Osteocyte (in vitro differentiated cells): ENCODE measurements around the gene GLG1. TPM values are rescaled to one million over a fixed set of nuclear protein-coding genes. Genes with fewer than 3 reads are reported as not detected.
A peak's percentile ranks its signal among the peaks of the same experiment; 100 is the strongest.

Experiments
- DNase-seq: peaks from one replicate; pipeline ENCODE4 v3.0.0; 2021; ENCODE audit warnings: mixed read lengths; ENCODE audit not compliant: unreplicated experiment; ENCODE audit errors: extremely low spot score
- H3K27ac Mint-ChIP-seq: one replicate; pipeline ENCODE4 v1.8.0; 2021; ENCODE audit warnings: mild to moderate bottlenecking, mixed read lengths; ENCODE audit not compliant: unreplicated experiment
- H3K27me3 Mint-ChIP-seq: one replicate; pipeline ENCODE4 v1.8.0; 2021; ENCODE audit warnings: mixed read lengths; ENCODE audit not compliant: unreplicated experiment
- H3K36me3 Mint-ChIP-seq: one replicate; pipeline ENCODE4 v1.8.0; 2021; ENCODE audit warnings: mixed read lengths; ENCODE audit not compliant: unreplicated experiment
- H3K4me1 Mint-ChIP-seq: one replicate; pipeline ENCODE4 v1.8.0; 2021; ENCODE audit warnings: mixed read lengths; ENCODE audit not compliant: unreplicated experiment
- H3K4me3 Mint-ChIP-seq: one replicate; pipeline ENCODE4 v1.8.0; 2021; ENCODE audit warnings: mild to moderate bottlenecking, moderate library complexity, mixed read lengths; ENCODE audit not compliant: unreplicated experiment
- H3K9me3 Mint-ChIP-seq: one replicate; pipeline ENCODE4 v1.8.0; 2021; ENCODE audit warnings: mixed read lengths; ENCODE audit not compliant: unreplicated experiment
- total RNA-seq: library from RNA; stranded (reverse); gene quantifications from 2 replicates; pipeline ENCODE4 v1.2.1, GENCODE V29; 2021
- TF ChIP-seq, protein P1 (sequence below): fragments of 200-600 bp; sonication (generic); IDR thresholded peaks from 2 replicates; pipeline ENCODE4 v1.5.0; 2021; ENCODE audit warnings: antibody characterized with exemption, mild to moderate bottlenecking, moderate library complexity

The GLG1 gene
- total RNA-seq, 1 donor from 2014 or later = 241 TPM

DNA sequence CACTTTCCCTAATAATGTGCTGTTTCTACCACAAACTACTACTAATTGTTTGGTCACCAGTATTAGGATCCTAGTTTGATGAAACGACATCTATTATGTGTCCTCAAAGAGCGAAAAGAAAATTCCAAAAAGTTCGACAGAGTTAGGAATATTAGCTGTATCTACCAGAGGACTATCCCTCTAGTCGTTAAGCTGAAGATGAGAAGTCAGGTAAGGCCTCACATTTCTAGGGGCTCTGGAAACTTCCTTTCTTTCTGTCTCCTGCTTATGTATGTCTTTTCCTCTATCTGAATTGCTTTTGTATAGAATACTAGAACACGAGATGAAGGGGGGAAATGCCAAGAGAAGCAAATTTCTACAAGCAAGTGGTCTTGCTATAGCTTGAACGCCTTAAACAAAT, 1.6 kb downstream of the GLG1 start:
- peak overlapping the region; percentile 96 for H3K27ac Mint-ChIP-seq
- H3K36me3 Mint-ChIP-seq = no peaks in the 10 kb centered on the region
- no peaks in the 10 kb centered on the region for H3K27me3 Mint-ChIP-seq

DNA sequence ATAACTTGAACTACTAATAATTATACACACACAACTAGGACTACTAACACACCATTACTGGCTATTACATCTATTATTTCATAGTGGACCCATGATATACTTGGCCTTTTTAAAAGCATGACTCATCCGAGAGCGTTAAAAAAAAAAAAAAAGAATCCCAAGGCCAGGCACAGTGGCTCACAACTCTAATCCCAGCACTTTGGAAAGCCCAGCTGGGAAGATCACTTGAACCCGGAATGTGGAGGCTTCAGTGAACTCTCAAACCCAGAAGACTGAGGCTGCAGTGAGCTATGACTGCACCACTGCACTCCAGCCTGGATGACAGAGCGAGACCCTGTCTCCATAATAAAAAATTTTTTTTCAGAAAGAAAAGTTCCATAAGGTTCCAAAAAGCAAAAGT, 3.1 kb downstream of the GLG1 start:
- H3K27ac Mint-ChIP-seq = peak overlapping the region; percentile 96

More for the DNA sequence above, 1.6 kb downstream of the GLG1 start:
- TF ChIP-seq, protein P1, sequence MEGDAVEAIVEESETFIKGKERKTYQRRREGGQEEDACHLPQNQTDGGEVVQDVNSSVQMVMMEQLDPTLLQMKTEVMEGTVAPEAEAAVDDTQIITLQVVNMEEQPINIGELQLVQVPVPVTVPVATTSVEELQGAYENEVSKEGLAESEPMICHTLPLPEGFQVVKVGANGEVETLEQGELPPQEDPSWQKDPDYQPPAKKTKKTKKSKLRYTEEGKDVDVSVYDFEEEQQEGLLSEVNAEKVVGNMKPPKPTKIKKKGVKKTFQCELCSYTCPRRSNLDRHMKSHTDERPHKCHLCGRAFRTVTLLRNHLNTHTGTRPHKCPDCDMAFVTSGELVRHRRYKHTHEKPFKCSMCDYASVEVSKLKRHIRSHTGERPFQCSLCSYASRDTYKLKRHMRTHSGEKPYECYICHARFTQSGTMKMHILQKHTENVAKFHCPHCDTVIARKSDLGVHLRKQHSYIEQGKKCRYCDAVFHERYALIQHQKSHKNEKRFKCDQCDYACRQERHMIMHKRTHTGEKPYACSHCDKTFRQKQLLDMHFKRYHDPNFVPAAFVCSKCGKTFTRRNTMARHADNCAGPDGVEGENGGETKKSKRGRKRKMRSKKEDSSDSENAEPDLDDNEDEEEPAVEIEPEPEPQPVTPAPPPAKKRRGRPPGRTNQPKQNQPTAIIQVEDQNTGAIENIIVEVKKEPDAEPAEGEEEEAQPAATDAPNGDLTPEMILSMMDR = no peak
- no peaks in the 10 kb centered on the region for H3K9me3 Mint-ChIP-seq
- H3K4me1 Mint-ChIP-seq = peaks cover 54% of the 10 kb centered on the region
- DNase-seq = no peak
- H3K4me3 Mint-ChIP-seq = peak overlapping the region; percentile 95

DNA sequence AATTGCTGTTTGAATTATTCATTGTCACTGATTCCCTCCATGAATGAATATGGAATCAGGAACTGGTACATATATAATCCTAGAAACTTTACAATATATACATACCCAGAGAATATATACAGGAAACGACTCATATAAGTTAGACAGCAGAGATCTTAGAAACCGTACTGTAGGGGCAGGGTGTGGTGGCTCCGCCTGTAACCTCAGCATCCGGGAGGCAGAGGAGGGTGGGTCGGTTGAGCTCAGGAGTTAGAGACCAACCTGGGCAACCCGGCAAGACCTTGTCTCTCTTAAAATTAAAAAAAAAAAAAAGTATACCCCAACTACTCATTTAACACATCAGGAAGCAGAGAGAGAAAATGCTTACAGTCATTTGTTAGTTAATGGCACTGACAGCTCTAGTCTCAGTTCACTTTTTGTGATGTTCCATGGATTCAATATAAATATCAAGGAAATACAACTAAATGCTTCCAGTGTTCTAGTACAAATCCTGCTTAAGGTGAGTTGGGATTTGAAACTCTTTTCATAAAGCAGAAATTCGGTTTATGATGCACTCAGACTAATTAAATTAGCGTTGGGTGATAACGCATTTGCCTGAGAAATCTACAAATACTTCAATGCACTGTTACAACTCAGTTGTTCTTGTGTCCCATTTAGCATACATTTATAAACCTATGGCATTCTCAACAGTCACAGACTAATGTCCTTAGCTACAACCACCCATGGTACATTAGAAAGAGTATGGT, 5.6 kb downstream of the GLG1 start:
- H3K4me3 Mint-ChIP-seq = no peak overlapping the region
- DNase-seq = no peak
- H3K27me3 Mint-ChIP-seq = no peaks in the 10 kb centered on the region
- TF ChIP-seq, protein P1 = no peak
- peaks cover 54% of the 10 kb centered on the region for H3K4me1 Mint-ChIP-seq
- peaks cover 6% of the 10 kb centered on the region for H3K36me3 Mint-ChIP-seq
- H3K9me3 Mint-ChIP-seq = no peaks in the 10 kb centered on the region
- H3K27ac Mint-ChIP-seq = peak overlapping the region; percentile 38

More for the DNA sequence above, 3.1 kb downstream of the GLG1 start:
- Mint-ChIP-seq H3K9me3 (no peaks in the 10 kb centered on the region), H3K36me3 (no peaks in the 10 kb centered on the region), H3K4me1 (peaks cover 59% of the 10 kb centered on the region), H3K4me3 (peak overlapping the region; percentile 95), H3K27me3 (no peaks in the 10 kb centered on the region)
- no peak for DNase-seq
- TF ChIP-seq, protein P1 = no peak

DNA sequence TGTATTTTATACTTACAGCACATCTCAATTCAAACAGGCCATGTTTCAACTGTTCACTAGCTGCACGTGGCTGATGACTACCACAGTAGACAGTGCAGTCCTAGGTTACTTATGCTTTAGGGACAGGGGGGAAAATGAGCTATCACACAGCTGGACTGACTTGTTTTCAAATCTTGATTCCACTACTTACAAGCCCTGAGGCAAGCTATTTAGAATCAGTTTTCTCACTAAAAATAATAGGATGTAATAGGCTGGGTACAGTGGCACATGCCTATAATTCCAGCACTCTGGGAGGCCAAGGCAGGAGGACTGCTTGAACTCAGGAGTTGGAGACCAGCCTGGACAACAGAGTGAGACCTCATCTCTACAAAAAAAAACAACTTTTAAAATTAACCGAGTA, 10.3 kb downstream of the GLG1 start:
- no peak overlapping the region for H3K4me3 Mint-ChIP-seq
- peaks cover 44% of the 10 kb centered on the region for H3K4me1 Mint-ChIP-seq
- TF ChIP-seq, protein P1 = no peak
- no peak for DNase-seq
- no peaks in the 10 kb centered on the region for H3K9me3 Mint-ChIP-seq
- H3K36me3 Mint-ChIP-seq = peaks cover 6% of the 10 kb centered on the region
- peak overlapping the region; percentile 23 for H3K27ac Mint-ChIP-seq
- no peaks in the 10 kb centered on the region for H3K27me3 Mint-ChIP-seq

DNA sequence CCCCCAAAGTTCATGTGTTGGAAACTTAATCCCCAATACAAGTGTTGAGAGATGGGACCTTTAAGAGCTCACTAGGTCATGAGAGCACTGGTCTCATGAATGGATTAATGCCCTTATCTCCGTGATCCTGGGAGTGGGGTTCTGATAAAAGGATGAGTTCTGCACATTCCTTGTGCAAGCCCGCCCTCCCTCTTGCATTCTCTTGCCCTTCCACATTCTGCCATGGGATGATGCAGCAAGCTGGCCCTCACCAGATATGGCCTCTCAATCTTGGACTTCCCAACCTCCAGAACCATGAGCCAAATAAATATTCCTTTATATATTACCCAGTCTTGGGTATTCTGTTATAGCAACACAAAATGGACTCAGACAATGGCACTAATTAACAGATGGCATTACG, 14.1 kb downstream of the GLG1 start:
- DNase-seq = no peak
- Mint-ChIP-seq H3K27me3 (no peaks in the 10 kb centered on the region), H3K36me3 (peaks cover 6% of the 10 kb centered on the region), H3K9me3 (no peaks in the 10 kb centered on the region), H3K4me1 (peaks cover 42% of the 10 kb centered on the region), H3K4me3 (no peak overlapping the region), H3K27ac (no peak overlapping the region)
- TF ChIP-seq, protein P1 = no peak
